ENCODE results near the gene USP13.
"Not testable (repeated sequence)": the region's sequence is repeated elsewhere in the genome, so short reads cannot be mapped to it uniquely, and the experiment has no call there.

USP13 gene, protein sequence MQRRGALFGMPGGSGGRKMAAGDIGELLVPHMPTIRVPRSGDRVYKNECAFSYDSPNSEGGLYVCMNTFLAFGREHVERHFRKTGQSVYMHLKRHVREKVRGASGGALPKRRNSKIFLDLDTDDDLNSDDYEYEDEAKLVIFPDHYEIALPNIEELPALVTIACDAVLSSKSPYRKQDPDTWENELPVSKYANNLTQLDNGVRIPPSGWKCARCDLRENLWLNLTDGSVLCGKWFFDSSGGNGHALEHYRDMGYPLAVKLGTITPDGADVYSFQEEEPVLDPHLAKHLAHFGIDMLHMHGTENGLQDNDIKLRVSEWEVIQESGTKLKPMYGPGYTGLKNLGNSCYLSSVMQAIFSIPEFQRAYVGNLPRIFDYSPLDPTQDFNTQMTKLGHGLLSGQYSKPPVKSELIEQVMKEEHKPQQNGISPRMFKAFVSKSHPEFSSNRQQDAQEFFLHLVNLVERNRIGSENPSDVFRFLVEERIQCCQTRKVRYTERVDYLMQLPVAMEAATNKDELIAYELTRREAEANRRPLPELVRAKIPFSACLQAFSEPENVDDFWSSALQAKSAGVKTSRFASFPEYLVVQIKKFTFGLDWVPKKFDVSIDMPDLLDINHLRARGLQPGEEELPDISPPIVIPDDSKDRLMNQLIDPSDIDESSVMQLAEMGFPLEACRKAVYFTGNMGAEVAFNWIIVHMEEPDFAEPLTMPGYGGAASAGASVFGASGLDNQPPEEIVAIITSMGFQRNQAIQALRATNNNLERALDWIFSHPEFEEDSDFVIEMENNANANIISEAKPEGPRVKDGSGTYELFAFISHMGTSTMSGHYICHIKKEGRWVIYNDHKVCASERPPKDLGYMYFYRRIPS

DNA sequence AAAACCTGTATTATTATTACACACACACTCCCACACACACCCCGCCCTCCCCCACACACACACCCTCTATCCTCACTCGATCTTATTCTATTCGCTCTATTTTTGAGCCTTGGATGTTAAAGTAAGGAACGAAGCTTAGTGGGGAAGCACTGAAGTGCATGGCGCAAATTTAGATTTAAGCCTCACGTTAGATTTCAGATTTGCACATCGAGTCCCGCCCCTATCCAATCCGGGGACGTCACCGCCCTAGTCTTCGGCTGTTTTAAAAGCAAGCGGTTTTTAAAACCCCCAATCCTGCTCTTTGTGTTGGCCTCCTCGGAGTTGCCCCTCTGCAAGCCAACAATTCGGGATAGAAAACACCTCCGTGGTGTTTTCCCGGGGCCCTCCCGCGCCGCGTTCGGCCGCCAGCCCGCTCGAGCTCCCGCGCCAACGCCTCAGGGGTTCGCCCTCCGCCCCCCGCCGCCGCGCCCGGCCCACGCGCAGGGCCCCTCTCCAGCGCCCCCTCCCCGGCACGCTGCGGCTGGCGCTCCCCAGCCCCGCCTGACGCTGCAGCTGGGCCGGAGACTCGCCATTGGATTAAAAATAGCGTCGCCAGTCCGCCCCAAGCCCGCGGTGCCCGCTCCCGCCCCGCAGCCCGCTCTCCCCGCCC lies at the start of gene USP13:
Gene USP13 (plus strand): TSS at position 594 of the 649 bp plus-strand sequence. CDS start 186 bp downstream, outside the sequence.
- peak; percentile 63 for DNase-seq

DNA sequence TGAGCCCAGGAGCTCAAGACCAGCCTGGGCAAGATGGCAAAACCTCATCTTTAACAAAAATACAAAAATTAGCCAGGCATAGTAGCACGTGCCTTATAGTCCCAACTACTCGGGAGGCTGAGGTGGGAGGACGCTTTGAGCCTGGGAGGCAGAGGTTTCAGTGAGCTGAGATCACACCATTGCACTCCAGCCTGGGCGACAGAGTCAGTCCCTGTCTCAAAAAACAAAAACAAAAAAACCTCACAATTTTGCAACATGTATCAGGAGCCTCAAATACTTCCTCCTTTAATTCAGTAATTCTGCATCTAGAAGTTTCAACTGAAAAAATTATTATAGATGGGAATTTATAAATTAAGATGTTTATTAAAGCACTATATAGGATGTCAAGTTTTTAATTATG lies 49.5 kb upstream of the USP13 start:
- no peak for DNase-seq

DNA sequence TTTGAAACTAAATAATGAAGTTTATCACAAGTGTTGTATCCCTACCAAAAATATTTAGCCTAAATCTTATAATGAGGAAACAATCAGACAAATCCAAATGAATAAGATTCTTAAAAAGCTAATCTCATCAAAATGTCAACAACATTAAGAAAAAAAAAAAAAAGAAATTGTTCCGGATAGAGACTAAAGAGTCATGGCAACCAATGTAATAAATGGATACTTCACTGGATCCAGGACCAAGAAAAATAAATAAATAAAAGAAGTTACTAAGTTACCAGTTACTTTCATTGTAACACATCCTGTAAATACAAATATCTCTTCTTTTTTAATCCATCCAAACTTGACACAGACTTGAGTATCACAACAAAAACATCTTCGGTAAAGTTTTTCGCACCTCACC lies 49.0 kb upstream of the USP13 start:
- DNase-seq = no peak

DNA sequence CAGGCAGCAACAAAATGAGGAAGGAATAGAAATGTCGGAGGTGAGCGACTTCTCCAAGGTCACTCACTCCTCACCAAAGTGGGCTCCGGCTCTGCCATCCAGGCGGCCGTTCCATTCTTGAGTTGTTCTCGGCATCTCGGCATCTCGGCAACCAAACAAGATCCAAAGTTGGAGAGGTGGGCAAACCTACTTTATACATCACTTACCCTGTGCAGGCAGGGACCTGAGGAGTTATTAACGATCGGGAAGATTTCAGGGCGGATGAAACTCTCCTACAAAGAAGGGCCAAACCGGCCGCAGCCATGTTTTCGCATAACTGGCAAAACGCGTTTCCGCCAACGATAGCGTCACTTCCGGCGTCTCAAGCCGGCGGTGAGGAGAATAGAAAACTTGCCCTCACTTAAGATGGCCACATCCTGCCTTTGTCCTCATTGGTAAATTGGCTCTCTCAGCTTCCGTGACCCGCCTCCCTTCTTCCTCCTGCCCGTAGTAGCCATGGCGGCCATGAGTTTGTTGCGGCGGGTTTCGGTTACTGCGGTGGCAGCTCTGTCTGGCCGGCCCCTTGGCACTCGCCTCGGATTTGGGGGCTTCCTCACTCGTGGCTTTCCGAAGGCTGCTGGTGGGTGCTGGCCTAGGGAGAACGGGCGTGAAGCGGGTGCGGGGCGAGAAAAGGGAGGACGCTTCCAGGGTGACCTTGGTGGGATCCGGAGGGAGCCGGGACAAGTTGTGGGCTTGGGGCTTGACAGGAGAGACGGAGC lies 48.3 kb upstream of the USP13 start, which contains the start of the genes MRPL47 and NDUFB5:
Gene MRPL47 (minus strand): TSS at position 318 of the 758 bp plus-strand sequence. CDS start 14 bp downstream, at position 304.
Gene NDUFB5 (plus strand): TSS at position 474 of the 758 bp plus-strand sequence. CDS start 22 bp downstream, at position 496.
- DNase-seq = peak; percentile 93

DNA sequence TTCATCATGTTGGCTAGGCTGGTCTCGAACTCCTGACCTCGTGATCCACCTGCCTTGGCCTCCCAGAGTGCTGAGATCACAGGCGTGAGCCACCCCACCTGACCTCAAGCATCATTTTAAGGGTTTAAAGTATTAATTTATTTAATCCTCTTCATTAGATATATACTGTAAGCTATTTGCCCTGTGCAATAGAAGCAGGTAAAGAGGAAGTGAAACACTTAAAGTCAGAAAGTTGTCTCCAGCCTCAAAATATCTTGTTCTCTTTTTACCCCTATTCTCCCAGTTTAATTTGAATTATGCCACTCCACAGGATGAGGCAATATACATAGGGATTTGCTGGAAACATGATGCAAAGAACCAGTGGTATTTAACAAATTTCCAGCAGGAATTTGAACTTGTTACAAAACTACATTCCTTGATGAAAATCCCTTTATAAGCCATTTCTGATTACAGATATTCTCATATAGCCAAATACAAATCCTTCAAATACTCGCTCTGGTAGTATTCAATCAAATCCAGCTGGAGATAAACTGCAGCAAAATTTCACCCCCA lies 46.2 kb upstream of the USP13 start:
- DNase-seq = no peak

DNA sequence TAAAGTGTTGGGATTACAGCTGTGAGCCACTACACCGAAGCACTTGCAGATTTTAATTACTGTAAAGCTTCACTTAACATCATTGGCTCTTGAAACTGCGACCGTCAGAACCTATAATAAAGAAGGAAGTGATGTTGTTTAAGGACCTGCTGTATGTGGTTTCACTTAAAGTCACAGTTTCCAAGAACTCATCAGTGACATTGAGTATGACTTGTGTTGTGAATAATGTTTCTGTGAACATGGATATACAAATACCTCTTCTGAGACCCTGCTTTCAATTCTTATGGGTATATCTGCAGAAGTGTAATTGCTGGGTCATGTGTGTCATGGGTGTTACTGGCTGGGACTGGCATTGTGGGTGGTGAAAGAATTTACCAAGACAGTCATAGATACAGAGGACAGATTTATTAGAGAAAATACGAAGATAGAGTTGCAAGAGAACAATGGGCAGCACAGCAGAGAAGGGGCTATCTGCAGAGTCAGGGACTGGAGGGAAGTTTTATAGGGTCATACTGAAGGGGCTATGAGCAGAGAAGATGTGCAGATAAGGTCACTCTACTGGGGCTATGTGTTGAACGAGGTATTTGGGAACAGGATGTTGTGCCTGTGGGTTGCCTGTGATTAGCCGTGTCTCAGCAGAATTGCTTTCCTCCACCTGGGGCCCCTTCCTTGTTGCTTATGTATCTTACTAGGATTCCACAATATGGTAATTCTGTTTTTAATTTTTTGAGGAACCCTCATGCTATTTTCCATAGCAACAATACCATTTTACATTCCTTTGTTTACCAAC lies 43.7 kb upstream of the USP13 start:
- peak; percentile 15 for DNase-seq

DNA sequence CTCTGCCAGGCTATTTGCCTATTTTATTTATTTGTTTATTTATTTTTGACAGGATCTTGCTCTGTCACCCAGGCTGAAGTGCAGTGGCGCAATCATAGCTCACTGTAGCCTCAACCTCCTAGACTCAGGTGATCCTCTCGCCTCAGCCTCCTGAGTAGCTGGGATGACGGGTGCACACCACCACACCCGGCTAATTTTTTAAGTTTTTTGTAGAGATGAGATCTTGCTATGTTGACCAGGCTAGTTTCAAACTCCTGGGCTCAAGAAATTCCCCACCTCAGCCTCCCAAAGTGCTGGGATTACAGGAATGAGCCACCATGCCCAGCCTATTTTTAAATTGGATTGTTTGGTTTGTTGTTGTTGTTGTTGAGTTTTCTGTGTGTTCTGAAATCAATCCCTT lies 42.8 kb upstream of the USP13 start:
- no peak for DNase-seq

DNA sequence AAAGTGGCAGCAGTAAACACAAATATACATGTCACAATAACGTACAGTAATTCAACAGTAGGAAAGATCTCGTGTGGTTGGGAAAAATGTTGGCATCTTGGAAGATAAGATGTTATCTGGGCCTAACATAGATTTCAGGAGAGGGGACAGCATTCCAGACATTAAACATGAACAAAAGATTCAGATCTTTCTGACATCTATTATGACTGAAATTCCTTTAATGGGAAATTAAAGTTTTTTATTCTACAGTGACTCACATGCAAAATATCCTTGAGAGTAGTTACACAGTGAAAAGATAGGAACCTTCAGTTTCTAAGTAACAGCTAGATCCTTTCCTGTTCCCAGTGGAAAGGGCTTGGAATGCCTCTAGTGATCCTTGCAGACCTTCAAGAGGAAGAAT lies 39.0 kb upstream of the USP13 start:
- DNase-seq = no peak

DNA sequence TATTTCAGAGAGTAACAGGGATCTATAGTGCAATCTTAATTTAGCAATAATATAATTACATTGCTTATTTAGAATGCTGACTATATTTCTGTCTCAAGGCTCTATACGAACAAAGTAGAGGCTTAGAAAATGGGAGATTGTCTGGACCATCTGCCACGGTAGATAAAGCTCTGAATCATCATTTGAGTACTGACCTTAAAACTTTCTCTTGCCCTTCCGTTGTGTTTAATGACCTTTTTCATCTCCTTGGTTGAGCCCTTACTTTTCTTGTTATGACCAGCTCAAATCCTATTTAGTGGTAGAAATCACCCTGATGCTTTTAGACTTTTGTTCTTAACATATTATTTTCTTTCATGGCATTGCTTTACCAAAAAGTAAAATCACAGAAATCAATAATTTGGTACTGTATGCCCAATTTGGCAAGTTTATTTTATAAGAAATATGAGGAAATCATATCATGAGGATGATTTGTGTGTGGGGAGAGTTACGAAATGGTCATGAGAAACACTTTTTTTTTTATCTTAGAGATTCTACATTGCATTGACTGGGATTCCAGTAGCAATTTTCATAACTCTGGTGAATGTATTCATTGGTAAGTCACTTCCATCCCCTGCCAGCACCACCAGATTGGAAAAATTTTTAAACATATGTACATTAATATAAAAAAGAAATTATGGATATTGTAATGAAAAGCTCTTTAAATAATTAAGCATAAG lies 37.2 kb upstream of the USP13 start:
- no peak for DNase-seq

DNA sequence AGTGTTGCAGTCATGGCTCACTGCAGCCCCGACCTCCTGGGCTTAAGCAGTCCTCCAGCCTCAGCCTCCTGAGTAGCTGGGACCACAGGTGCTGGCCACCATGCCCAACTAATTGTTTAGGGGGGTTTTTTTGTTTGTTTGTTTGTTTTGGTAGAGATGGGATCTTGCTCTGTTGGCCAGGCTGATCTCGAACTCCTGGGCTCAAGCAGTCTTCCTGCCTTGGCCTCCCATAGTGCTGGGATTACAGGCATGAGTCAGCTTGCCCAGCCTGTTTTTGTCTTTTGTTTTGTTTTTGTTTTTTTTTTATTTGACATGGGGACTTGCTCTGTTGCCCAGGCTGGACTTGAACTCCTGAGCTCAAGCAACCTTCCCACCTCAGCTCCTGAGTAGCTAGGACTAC lies 30.8 kb upstream of the USP13 start:
- no peak for DNase-seq

DNA sequence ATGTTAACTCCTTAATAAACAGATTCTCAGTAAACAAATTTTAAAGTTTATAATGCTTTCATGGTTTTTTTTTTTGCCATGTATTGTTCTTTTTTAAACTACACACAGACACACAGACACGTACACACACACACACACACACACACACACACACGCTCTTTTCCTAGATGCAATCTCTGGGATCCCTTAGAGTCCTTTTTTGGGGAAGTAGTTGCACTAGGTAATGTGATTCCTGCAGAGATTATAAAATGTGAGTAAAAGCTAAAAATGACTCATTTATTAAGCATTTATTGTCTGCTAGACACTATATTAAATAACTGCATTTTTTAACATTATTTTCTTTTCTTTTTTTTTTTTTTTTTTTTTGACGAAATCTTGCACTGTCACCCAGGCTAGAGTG lies 28.4 kb upstream of the USP13 start:
- DNase-seq = no peak

DNA sequence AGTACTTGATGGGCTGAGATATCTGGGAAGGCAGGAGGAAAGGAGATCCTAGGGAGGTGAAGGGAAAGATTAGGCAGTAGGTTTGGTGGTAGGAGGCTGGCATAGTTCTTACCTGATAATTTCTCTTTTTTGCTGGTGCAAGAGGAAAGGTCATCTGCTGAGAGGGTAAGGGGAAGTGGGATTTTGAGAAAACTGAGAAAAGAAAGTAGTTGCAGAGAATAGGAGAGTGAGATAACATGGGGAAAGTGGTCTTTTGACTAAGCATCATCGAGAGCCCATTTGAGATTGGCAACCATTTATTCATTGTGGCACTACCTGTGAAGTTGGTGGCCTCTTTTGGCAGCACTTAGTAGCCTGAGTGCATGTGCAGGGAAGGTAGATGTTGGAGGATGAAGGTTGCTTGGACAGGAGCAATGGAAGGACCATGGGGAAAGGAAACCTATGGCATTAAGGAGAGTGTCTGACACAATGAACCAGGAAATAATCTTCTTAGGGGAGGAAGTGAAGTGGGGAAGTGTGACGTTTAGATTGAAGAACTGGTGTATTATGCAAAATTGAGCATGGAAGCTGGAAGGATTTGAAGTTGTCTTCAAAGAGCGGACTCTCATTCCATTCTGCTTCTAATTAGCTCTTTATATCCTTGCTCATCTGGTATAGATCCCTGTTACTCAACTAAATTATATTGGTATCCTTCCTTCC lies 21.9 kb upstream of the USP13 start:
- no peak for DNase-seq

DNA sequence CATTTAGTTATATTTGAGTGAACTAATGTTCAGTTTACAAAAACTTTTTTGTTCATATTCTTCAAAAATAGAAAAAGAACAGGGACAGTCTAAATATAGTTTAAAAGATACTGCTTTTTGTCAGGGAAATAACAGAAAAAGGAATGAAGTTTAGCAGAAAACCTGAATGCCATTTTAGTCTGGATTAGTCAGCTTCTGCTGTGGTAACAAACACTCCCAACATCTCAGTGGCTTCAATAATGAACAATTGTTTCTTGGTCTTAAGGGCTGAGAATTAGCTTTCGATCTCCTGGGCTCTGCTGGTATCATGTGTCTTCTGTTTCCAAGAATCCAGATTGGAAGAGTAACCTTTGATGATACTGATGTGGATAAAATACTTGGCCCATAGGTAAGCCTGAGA lies 12.4 kb upstream of the USP13 start:
- no peak for DNase-seq

DNA sequence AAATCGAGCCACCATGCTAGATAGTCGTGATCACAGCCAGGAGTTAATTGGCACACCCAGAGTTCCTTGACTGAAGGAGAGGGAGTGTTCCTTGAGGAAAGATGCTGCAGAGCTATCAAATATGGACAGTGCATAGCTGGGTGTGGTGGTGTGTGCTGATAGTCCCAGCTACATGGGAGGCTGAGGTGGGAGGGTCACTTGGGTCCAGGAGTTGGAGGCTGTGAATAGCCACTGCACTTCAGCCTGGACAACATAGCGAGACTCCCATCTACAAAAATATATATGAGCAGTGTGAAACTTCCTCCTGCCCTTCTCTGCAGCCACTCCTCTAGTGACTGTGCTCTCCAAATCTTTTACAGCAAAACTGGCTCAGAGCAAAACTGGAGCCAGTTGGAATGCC lies 10.0 kb upstream of the USP13 start:
- DNase-seq = no peak

DNA sequence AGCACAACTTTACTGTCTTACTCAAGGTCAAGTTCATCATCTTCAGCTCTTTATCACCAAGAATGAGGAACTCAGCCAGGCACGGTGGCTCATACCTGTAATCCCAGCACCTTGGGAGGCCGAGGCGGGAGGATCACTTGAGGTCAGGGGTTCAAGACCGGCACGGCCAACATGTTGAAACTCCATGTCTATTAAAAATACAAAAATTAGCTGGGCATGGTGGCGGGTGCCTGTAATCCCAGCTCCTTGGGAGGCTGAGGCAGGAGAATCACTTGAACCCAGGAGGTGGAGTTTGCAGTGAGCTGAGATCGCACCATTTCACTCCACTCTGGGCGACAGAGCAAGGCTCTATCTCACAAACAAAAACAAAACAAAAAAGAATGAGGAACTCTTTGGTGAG lies 9.0 kb upstream of the USP13 start:
- DNase-seq = not testable (repeated sequence)

DNA sequence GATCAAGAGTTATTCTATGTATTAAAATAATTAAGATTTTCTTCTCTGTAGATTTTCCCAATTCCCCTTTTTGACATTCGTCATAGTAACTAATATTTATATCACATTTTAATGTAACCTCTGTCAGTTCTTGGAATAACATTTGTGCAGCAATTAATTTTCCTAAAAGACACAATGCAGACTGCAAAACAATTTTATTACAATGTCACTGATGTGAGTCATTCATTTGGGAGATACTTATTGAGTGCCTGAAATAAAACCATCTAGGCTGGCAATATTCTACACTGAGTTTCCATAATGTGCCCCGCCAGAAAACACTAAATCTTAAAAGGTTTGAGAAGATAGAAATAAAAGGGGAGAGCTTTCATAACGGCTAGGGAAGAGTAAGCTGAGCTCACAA lies 6.7 kb upstream of the USP13 start:
- DNase-seq = no peak

DNA sequence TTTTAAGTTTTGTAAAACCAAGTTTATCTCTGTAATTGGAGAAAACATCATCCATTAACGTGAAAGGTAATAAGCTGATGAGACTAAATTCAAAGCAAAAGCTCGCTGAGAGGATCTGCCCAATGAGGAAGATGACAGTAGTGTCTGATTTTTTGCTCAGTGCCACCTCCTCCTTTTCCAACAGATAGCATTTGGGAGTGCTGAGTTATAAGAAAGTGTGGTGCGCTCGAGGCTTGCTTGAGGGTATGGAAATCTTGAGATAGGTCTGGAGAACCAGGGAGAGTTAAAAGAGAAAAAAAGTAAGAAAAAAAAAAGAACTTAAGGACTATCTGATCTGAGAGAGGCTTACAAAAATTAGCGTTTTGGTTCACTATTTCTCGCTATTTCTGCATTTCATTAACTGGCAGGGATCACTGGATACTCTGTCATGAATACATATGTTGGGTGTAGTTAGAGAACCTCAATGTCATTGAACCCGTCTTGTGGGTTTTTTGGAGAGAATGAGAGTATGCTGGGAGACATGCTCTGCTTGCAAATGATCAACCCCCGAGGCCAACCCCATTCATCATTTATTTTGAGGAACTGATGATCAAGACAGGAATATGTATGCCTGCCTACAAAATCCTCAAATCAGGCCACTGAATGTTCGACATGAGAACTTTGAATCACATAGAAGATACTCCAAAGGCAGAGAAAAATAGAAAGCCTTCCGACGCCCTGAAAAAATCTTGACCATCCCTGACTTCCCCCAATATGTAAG lies 973 bp upstream of the USP13 start:
- DNase-seq = no peak

DNA sequence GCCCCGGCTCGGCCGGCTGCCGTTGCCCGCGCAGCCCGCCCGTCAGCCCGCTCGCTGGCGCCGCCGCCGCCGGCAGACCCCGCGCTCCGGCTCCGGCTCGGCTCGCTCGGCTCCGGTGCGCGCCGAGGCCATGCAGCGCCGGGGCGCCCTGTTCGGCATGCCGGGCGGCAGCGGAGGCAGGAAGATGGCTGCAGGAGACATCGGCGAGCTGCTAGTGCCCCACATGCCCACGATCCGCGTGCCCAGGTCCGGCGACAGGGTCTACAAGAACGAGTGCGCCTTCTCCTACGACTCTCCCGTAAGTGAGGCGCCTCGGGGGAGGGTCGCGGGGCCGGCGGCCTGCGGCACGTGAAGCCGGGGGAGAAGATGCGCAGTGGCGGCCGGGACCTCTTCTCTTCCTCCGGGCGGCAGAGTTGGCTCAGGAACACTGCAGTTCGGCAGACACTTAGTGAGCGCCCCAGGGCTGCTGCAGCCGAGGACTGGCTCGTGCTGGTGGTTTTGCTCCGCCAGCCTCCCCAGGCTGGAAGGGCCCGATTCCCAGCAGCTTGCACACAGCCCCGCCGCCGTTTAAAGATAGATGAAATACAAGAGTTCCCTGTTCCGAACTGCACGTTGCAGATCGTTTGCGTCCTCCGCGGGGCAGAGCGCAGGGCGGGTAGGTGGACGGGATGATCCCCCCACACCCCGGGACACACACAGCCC lies 407 bp downstream of the USP13 start:
- peak; percentile 63 for DNase-seq

DNA sequence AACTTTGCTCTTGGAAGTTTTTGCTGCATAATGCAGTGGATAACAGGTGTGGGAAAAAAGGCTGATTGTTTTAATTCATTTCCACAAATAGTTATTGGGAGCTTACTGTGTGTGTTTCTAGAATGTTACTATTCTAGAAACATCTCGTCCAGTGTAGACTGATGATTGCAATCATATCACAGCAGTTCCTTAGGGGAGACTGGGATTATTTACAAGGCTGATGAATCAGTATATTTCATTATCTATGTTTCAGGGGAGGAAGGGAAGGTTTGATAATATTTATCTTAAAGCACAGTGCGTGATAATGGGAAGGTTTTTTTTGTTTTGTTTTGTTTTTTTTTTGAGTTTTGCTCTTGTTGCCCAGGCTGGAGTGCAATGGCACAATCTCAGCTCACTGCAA lies 2.4 kb downstream of the USP13 start:
- no peak for DNase-seq

Measured in activated naive CD4-positive, alpha-beta T cell treated with Interleukin-2 at 50 U/mL for 16 hours (primary cell).